Measurements from ENCODE around the gene FTSJ1.

Gene FTSJ1

DNA sequence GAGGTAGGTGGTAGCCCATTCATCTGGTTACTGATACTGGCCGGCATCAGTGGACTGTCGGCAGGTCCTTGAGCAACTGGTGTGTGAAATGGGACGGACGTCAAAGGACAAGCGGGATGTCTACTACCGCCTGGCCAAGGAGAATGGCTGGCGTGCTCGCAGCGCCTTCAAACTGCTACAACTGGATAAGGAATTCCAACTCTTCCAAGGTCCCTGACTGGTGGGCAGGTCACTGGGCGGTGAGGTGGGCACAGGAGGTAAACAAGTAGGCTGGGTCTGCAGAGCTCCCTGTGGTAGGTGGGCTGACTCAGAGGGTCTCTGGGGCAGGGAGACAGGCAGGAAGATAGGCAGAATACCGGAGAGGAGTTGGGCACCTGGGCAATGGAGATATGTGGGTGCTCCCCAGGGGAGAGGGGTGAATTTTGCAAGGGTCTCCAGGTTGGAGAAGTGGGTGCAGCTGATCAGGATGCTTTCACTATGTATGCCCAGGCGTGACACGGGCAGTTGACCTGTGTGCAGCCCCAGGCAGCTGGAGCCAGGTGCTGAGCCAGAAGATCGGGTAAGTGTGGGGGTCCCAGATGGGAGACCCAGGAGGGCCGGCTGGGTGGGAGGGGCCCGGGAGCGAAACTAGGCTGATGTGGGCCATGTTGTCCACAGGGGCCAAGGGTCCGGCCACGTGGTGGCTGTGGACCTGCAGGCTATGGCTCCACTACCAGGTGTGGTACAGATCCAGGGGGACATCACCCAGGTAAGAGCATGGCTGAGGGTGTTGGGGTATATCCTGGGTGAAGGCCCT, 2.2 kb downstream of the FTSJ1 start:
- ATAC-seq (no peak), DNase-seq (no peak)
- peaks cover 55% of the 10 kb centered on the region for H3K4me1 Mint-ChIP-seq
- no peaks in the 10 kb centered on the region for H3K27me3 Mint-ChIP-seq
- H3K4me3 Mint-ChIP-seq: peak overlapping the region in 1 of 2 donors; percentile 97
- H3K9me3 Mint-ChIP-seq: no peaks in the 10 kb centered on the region
- H3K27ac Mint-ChIP-seq: peak overlapping the region; percentile 69 to 74

DNA sequence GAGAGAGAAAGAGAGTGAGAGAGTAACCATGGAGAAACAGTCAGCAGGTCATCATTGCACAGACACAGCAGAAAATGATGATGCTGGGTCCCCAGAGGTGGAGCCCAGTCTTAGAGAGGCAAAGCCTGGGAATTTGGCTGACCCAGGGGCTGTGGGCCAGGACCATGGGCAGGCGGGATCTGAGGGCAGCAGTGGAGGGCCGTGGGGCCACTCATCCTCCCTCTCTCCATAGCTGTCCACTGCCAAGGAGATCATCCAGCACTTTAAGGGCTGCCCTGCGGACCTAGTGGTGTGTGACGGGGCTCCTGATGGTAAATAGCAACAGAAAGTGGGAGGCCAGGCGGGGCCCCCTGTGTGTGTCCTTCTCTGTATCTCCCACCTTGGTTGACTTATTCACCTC, 2.8 kb downstream of the FTSJ1 start:
- DNase-seq: no peak
- no peak for ATAC-seq
- peak overlapping the region in 1 of 2 donors; percentile 10 for H3K4me3 Mint-ChIP-seq
- peaks cover 54% of the 10 kb centered on the region for H3K4me1 Mint-ChIP-seq
- H3K27ac Mint-ChIP-seq: peak overlapping the region; percentile 68 to 69
- H3K27me3 Mint-ChIP-seq: no peaks in the 10 kb centered on the region
- no peaks in the 10 kb centered on the region for H3K9me3 Mint-ChIP-seq

DNA sequence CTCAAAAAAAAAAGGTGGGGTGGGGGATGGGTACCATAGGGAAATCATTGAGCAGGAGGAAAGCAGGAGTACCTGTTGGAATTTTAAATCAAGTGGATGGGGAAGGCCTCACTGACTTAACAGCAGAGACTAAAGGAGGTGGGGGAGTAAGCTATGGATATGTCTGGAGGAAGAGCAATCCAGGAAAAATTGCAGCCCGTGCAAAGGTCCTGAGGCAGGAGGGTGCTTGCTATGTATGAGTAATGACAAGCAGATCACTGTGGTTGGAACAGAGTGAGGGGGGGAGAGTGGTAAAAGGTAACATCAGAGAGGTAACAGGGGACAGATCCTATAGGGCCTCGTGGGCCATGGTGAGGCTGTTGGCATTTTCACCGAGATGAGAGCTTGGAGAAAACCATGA, 4.1 kb downstream of the FTSJ1 start:
- ATAC-seq (no peak), DNase-seq (no peak)
- Mint-ChIP-seq H3K27ac (no peak overlapping the region), H3K4me3 (no peak overlapping the region), H3K27me3 (no peaks in the 10 kb centered on the region), H3K4me1 (peaks cover 41% of the 10 kb centered on the region), H3K9me3 (no peaks in the 10 kb centered on the region)

DNA sequence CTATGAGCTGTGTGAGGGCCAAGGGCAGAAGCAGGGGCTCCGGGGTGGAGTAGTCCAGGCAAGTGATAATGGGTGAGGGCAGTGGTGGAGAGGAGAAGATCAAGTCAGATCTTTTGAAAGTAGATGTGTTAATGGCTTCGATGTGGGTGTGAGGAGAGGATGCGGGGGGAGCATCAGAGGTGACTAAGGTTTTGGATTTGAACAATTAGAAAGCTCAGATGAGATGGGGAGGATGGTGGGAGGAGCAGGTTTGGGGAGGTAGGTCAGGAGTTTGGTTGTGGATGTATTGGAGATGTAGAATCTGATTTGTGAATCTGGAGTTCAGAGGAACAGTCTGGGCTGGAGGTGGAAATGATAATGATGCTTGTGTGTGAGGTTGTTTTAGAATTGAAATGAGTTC, 4.6 kb downstream of the FTSJ1 start:
- H3K27me3 Mint-ChIP-seq: no peaks in the 10 kb centered on the region
- peaks cover 41% of the 10 kb centered on the region for H3K4me1 Mint-ChIP-seq
- H3K27ac Mint-ChIP-seq: peak overlapping the region in 1 of 2 donors; percentile 23
- DNase-seq (no peak), ATAC-seq (no peak)
- H3K4me3 Mint-ChIP-seq: no peak overlapping the region
- no peaks in the 10 kb centered on the region for H3K9me3 Mint-ChIP-seq

DNA sequence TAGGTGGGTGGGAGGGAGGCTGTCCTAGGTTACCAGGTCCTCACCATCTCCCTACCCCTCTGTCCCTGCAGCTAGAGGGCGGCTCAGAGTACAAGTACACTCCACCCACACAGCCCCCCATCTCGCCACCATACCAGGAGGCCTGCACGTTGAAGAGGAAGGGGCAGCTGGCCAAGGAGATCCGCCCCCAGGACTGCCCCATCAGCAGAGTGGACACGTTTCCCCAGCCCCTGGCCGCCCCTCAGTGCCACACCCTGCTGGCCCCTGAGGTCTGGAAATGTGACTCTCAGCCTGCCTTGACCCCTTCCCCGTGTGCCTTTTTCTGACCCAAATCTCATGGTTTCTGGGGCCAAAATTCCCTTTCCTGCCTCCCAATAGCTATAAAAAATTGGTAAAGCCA, 6.5 kb downstream of the FTSJ1 start:
- DNase-seq: no peak

DNA sequence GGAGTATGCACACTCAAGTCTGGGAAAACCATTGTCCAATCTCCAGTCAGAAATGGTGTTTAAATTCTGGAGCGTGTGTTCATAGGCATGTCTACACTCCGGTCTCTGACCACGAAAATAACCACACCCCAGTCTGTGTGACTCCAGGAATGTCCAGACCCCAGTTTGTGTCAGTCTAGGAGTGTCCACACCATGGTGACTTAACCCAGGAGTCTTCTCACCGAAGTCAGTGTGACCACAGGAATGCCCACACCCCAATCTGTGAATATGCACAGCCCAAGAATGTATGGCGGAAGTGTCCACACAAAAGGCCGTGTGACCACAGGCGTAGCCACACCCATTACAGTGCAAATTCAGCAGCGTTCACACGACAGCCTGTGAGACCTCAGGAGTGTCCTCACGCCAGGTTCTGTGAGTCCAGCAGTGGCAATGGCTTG, 11.4 kb downstream of the FTSJ1 start:
- no peaks in the 10 kb centered on the region for H3K9me3 Mint-ChIP-seq
- H3K4me3 Mint-ChIP-seq: no peak overlapping the region
- no peaks in the 10 kb centered on the region for H3K4me1 Mint-ChIP-seq
- ATAC-seq (no peak), DNase-seq (no peak)
- no peak overlapping the region for H3K27ac Mint-ChIP-seq
- H3K27me3 Mint-ChIP-seq: no peaks in the 10 kb centered on the region

More for the DNA sequence above, 6.5 kb downstream of the FTSJ1 start:
- H3K9me3 Mint-ChIP-seq: no peaks in the 10 kb centered on the region
- peak overlapping the region in 1 of 2 donors; percentile 63 for H3K27ac Mint-ChIP-seq
- no peak overlapping the region for H3K4me3 Mint-ChIP-seq
- no peaks in the 10 kb centered on the region for H3K27me3 Mint-ChIP-seq
- peaks cover 27% of the 10 kb centered on the region for H3K4me1 Mint-ChIP-seq
- ATAC-seq: no peak

DNA sequence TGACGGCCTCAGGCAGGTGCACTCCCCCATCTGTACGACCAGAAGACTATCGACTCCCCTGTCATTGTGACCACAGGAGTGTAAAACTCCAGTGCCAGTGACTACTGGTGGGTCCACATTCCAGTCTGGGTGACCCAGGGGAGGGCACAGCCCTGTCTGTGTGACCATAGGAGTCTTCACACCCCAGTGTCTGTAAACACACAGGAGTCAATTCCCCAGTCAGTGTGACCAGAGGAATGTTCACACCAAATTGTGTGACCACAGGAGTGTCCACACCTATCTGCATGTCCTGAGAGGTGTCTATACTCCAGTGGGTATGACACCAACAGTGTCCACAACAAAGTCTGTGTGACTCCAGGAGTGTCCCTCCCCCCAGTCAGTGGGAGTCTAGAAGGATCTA, 12.0 kb downstream of the FTSJ1 start:
- no peak for ATAC-seq
- H3K27me3 Mint-ChIP-seq: no peaks in the 10 kb centered on the region
- no peak for DNase-seq
- no peaks in the 10 kb centered on the region for H3K4me1 Mint-ChIP-seq
- H3K27ac Mint-ChIP-seq: no peak overlapping the region
- H3K4me3 Mint-ChIP-seq: no peak overlapping the region
- no peaks in the 10 kb centered on the region for H3K9me3 Mint-ChIP-seq

DNA sequence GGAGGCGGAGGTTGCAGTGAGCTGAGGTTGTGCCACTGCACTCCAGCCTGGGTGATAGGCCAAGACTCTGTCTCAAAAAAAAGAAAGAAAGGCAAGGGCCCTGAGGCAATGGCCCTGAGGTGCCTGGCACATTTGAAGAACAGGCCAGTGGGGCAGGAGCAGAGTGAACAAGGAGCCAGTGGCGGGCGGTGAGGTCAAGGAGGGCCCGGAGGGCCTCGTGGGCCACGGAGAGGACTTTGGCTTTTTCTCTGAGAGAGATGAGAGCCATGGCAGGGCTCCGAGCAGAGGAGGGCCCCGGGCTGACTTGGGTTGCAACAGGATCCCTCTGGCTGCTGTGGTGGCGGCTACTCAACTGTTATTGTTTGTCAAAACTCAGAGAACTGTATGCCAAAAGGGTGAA, 13.3 kb downstream of the FTSJ1 start:
- no peak for DNase-seq
- Mint-ChIP-seq H3K4me1 (no peaks in the 10 kb centered on the region), H3K4me3 (no peak overlapping the region), H3K9me3 (no peaks in the 10 kb centered on the region), H3K27ac (no peak overlapping the region), H3K27me3 (no peaks in the 10 kb centered on the region)
- ATAC-seq: no peak

DNA sequence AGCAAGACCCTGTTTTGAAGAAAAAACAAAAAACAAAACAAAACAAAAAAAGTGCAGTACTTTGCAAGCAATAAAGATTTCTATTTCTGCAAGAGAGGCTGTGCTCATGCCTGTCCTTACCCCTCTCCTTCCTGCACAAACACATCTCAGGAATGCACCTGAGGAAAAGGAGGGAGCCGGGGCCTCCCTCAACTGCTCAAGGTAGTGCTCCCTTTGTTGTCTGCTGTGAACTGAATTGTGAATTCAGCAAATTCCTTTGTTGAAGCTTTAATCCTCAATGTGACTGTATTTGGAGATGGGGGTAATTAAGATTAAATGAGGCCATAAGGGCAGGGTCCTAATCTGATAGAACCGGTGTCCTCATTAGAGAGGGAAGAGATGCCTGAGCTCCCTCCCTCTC, 13.9 kb downstream of the FTSJ1 start:
- no peaks in the 10 kb centered on the region for H3K27me3 Mint-ChIP-seq
- no peak for ATAC-seq
- H3K27ac Mint-ChIP-seq: peak overlapping the region in 1 of 2 donors; percentile 54
- no peaks in the 10 kb centered on the region for H3K4me1 Mint-ChIP-seq
- DNase-seq: no peak
- H3K9me3 Mint-ChIP-seq: no peaks in the 10 kb centered on the region
- no peak overlapping the region for H3K4me3 Mint-ChIP-seq

DNA sequence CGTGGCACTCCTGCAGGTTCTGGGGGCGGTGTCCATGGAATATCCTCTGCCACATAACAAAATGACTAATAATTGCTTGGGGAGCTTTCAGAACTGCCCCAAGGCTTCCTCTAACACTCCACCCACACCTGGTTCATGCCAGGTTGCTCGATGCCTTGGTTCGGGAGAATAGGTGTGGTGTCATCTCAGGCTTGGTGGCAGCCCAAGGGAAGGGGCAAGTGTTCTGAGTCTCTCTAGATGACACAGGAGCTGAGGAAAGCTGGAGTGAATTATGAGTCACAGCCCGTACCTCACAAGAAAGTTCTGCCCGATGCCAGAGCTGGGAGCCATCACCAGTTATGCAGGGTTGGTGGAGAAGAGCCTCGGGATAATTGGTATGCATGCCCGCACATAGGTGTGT, 14.7 kb downstream of the FTSJ1 start:
- Mint-ChIP-seq H3K27ac (no peak overlapping the region), H3K9me3 (no peaks in the 10 kb centered on the region), H3K4me3 (no peak overlapping the region), H3K4me1 (no peaks in the 10 kb centered on the region), H3K27me3 (no peaks in the 10 kb centered on the region)
- no peak for DNase-seq
- ATAC-seq: no peak

DNA sequence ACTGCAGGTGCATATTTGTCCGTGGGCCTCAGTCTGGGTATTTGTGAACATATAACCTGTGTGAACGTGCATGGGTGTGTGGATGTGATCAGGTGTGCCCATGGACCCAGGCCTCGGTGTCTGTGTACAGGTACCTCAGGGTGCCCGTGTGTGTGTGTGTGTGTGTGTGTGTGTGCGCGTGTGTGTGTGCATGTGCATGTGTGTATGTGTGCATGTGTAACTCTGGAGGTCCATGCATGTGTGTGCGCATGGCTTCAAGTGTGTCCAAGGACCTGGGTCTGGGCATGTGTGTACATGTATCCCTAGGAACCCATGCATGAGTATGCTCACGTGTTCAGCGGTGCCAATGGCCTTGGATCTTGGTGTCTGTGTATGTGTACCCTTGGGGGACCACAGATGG, 15.8 kb downstream of the FTSJ1 start:
- Mint-ChIP-seq H3K4me1 (no peaks in the 10 kb centered on the region), H3K4me3 (no peak overlapping the region), H3K27me3 (no peaks in the 10 kb centered on the region), H3K27ac (no peak overlapping the region), H3K9me3 (no peaks in the 10 kb centered on the region)
- DNase-seq (no peak), ATAC-seq (no peak)

DNA sequence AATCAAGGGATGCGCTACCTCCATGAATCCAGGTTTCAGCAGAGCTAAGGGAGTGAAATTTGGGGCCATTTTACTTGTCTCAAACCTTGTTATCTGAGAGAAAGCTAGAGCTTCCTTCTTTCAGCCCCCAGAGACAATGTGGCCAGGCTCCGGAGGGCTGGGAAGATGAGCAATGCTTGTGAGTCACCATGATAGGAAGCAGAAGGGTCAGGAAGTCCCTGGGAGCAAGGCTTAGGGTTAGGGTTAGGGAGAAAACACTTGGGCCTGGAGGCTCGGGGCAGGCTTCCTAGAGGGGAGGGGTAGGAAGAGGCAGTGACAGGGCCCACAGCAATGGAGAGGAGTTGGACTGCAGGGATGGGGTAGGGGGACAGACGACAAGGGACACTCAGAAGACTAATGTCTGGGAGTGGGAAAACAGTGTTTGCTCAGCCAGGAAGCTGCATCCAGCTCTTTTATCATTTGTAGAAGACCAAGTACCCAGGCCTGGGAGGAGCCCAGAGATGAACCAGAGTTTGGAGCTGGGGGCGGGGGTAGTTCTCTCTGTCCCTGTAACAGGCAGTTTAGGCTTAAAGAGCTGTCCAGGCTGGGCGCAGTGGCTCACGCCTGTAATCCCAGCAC, 16.4 kb downstream of the FTSJ1 start:
- H3K27me3 Mint-ChIP-seq: no peaks in the 10 kb centered on the region
- H3K9me3 Mint-ChIP-seq: no peaks in the 10 kb centered on the region
- no peak overlapping the region for H3K4me3 Mint-ChIP-seq
- no peak for ATAC-seq
- H3K27ac Mint-ChIP-seq: no peak overlapping the region
- no peaks in the 10 kb centered on the region for H3K4me1 Mint-ChIP-seq
- no peak for DNase-seq

DNA sequence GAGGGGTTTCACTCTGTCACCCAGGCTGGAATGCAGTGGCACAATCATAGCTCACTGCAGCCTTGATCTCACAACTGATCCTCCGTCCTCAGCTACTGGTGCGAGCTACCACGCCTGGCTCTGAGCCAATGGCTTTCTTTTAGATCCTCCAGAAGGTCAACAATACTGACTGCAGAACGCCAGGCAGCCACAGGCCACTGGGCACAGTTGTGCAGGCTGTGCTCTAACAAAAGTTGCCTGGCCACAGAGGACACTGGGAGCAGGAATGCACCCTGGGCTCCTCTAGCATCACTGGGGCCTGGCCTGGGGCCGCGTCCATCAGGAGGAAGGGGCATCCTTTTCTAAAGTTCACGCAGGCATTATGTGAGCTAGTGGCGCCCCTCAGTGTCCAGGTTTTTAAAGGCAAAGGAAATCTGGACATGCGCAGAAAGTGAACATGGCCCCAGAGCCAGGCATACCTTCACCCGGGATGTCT, 17.9 kb downstream of the FTSJ1 start:
- DNase-seq (peak in 1 of 2 donors; percentile 28), ATAC-seq (peak; percentile 39)
- no peaks in the 10 kb centered on the region for H3K9me3 Mint-ChIP-seq
- no peak overlapping the region for H3K4me3 Mint-ChIP-seq
- no peaks in the 10 kb centered on the region for H3K4me1 Mint-ChIP-seq
- no peak overlapping the region for H3K27ac Mint-ChIP-seq
- no peaks in the 10 kb centered on the region for H3K27me3 Mint-ChIP-seq

DNA sequence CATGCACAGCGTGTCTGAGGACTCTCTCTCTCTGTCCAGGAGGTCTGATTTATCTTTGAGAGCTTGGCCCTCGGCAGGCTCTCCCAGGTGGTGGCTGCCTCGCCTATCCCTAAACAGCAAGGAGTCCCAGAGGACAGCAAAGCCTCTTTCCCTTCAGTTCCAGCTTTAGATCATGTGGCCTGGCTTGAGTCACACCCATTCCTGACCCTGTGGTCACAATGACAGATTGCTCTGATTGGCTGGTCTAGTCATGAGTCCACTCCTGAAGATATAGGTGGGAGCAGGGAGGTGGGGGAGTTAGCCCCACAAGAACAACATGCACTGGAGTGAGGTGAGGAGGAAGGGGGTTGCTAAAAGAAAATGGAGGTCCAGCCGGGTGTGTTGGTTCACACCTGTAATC, 20.7 kb downstream of the FTSJ1 start:
- Mint-ChIP-seq H3K4me3 (no peak overlapping the region), H3K9me3 (no peaks in the 10 kb centered on the region), H3K4me1 (no peaks in the 10 kb centered on the region), H3K27ac (no peak overlapping the region), H3K27me3 (no peaks in the 10 kb centered on the region)
- DNase-seq: no peak
- no peak for ATAC-seq

DNA sequence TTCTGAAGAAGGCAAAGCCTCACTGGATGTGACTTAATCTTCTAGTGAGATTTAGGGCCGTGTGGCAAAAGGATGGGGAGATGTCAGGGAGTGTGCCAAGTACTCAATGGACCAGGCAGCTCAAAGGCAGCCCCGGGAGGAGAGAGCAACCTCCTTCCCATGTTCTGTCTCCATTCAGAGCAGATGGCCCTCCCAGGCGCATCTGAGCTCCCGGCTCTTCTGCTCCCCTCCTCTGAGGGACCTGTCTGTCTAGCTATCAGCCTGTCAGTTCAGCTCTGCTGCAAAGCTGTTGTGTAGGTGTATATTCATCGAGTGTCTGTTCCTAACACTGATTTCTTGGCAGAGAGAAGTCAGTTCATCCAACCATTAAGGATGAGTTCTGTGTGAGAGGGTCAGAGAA, 21.9 kb downstream of the FTSJ1 start:
- DNase-seq: no peak

DNA sequence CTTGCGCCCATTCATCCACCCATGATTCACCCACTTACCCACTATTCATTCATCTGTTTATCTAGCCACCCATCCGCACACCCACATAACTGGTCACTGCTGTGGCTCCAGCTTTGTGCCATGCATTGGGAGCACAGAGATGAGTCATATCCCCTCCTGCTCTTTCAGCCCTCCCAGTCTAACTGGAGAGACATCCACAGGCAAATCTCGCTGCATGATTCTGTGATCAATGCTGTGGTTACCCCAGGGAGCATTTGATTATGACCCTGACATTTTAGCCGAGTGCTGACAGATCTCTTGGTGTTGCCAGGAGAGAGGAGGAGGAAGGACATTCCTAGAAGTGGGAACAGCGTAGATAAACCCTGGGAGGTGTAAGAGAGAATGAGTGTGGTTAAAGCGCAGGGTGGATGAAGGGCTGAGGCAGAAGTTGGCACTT, 22.4 kb downstream of the FTSJ1 start:
- no peak for DNase-seq
- Mint-ChIP-seq H3K9me3 (no peaks in the 10 kb centered on the region), H3K27ac (no peak overlapping the region), H3K4me3 (no peak overlapping the region), H3K27me3 (no peaks in the 10 kb centered on the region), H3K4me1 (no peaks in the 10 kb centered on the region)
- ATAC-seq: no peak

More for the DNA sequence above, 21.9 kb downstream of the FTSJ1 start:
- Mint-ChIP-seq H3K9me3 (no peaks in the 10 kb centered on the region), H3K4me1 (no peaks in the 10 kb centered on the region), H3K27ac (no peak overlapping the region), H3K27me3 (no peaks in the 10 kb centered on the region), H3K4me3 (no peak overlapping the region)
- no peak for ATAC-seq

All from stimulated activated naive CD8-positive, alpha-beta T cell treated with anti-CD3 and anti-CD28 coated beads, Interleukin-15, amount 100 ng/mL, for 72 hours (primary cell).